Esophagus squamous epithelium (tissue), 4 donors: ENCODE measurements around the gene SMYD2.

Experiments used
- POLR2A ChIP-seq, 4 donors: fragments of 450-650 bp; IDR thresholded peaks; one replicate each; pipeline ENCODE4 v1.6.1; 2017; ENCODE audit warnings: antibody characterized with exemption in 4 of 4, mild to moderate bottlenecking in 4 of 4, moderate library complexity in 3 of 4
- TF ChIP-seq, protein P1 (sequence below), 6 experiments: fragments of 450-650 bp in 4 of 6; fragments of 200-600 bp in 2 of 6; sonication (generic) in 2 of 6; IDR thresholded peaks; one replicate each; pipeline ENCODE4 v1.5.1; 2016 to 2019; ENCODE audit warnings: antibody characterized with exemption in 6 of 6, mild to moderate bottlenecking in 4 of 6, moderate library complexity in 4 of 6

DNA sequence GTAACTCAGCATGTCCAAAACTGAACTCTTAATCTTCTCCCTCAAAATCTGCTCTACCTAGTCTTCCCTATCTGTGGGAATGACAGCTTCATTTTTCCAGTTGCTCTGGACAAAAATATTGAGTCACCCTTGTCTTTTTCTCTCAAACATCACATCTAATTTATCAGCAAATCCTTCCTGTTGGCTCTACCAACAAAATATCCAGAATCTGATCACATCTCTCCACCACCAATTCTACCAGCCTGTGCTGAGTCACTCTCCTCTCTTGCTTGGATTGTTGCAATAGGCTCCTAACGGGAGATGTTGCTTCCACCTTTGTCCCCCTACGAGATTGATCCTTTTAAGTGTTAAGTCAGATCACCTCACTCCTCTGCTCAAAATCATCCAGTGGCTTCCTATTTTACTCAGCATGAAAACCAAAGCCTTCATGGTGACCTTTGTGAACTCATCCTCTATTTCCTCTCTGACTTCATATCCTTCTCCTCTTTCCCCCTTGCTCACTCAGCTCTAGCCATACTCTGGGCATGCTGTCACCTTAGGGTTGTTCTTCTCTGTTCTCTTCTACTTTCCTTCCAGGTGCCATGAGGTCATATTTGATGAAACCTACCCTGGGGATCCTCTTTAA is 21.5 kb upstream of the SMYD2 start:
- TF ChIP-seq POLR2A (IDR thresholded peaks at IDR 0.05) = no peak
- TF ChIP-seq, protein P1, sequence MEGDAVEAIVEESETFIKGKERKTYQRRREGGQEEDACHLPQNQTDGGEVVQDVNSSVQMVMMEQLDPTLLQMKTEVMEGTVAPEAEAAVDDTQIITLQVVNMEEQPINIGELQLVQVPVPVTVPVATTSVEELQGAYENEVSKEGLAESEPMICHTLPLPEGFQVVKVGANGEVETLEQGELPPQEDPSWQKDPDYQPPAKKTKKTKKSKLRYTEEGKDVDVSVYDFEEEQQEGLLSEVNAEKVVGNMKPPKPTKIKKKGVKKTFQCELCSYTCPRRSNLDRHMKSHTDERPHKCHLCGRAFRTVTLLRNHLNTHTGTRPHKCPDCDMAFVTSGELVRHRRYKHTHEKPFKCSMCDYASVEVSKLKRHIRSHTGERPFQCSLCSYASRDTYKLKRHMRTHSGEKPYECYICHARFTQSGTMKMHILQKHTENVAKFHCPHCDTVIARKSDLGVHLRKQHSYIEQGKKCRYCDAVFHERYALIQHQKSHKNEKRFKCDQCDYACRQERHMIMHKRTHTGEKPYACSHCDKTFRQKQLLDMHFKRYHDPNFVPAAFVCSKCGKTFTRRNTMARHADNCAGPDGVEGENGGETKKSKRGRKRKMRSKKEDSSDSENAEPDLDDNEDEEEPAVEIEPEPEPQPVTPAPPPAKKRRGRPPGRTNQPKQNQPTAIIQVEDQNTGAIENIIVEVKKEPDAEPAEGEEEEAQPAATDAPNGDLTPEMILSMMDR (IDR thresholded peaks at IDR 0.05) = no peak
